NCI-H128 (cell line): ENCODE measurements around the gene MTX1.
"Not testable (repeated sequence)": the region's sequence is repeated elsewhere in the genome, so short reads cannot be mapped to it uniquely, and the experiment has no call there.

Experiments
- DNase-seq: peaks from one replicate; lab custom pipeline; 2025; ENCODE audit not compliant: unreplicated experiment; lab: John Stamatoyannopoulos, UW

The MTX1 gene

DNA sequence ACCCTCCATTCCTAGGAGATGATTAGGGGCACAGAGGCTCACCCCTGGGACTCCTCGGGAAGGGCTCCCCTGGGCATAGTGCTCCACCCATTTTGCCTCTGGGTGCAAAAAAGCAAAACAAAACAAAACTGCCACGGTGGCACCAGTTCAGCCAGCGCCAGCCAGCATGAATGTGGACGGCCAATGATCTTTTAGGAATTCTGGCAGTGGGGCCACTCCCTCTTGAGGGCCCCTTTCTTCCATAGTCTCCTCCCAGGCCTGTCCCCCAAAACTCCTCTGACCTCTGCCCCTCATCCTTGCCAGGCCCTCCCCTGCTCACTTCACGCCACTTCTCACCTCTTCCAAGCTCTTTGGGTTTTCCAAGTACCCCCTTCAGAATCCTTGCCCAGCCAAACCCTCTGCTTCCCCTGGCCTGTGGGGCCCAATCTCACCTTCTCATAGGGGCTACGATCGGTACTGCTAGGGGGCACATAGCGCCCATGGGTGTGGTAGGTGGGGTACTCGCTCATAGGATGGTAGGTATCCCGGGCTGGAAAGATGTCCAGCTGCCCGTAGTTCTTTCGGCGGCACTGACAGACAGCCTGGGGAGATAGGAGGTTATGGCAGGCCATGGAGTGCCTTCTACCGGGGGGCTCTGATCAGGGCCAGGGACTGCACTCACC, 21.6 kb upstream of the MTX1 start:
- no peak for DNase-seq

DNA sequence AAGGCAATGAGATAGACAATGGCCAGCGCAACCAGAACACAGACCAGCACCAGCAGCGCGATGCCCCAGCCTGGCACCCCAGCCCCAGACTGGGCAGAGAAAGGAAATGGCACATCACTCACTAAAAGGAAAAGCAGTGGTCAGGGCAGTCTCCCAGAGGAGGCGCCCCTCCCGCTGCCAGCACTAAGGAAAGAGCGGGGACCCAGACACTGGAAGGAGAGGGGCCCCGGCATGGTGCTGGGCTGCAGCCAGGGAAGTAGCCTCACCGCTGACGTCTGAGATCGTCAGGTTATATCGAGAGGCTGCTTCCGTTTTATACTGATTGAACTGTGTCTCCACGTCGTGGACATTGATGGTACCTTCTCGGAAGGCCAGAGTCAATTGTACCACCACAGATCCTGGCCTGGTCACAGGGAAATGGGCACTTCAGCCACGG, 21.0 kb upstream of the MTX1 start:
- DNase-seq: no peak

DNA sequence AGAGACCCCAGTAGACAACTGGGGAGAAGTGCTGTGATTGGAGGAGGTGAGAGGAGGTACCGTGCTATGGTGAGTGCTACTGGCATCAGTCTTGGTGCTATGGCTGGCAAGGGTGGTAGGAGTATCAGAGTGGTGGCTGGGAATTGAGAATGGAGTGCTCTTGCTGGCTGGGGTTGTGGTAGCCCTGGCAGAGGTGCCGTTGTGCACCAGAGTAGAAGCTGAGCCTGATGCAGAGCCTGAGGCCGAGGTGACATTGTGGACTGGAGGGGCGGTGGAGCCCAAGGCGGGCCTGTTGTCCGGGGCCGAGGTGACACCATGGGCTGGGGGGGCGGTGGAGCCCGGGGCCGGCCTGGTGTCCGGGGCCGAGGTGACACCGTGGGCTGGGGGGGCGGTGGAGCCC, 20.2 kb upstream of the MTX1 start:
- no peak for DNase-seq

DNA sequence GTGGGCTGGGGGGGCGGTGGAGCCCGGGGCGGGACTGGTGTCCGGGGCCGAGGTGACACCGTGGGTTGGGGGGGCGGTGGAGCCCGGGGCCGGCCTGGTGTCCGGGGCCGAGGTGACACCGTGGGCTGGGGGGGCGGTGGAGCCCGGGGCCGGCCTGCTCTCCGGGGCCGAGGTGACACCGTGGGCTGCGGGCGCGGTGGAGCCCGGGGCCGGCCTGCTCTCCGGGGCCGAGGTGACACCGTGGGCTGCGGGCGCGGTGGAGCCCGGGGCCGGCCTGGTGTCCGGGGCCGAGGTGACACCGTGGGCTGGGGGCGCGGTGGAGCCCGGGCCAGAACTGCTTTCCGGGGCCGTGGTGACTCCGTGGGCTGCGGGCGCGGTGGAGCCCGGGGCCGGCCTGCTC, 18.6 kb upstream of the MTX1 start:
- DNase-seq: not testable (repeated sequence)

DNA sequence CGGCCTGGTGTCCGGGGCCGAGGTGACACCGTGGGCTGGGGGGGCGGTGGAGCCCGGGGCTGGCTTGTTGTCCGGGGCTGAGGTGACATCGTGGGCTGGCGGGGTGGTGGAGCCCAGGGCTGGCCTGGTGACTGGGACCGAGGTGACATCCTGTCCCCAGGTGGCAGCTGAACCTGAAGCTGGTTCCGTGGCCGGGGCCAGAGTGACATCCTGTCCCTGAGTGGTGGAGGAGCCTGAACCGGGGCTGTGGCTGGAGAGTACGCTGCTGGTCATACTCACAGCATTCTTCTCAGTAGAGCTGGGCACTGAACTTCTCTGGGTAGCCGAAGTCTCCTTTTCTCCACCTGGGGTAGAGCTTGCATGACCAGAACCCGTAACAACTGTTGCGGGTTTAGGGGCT, 16.6 kb upstream of the MTX1 start:
- no peak for DNase-seq

DNA sequence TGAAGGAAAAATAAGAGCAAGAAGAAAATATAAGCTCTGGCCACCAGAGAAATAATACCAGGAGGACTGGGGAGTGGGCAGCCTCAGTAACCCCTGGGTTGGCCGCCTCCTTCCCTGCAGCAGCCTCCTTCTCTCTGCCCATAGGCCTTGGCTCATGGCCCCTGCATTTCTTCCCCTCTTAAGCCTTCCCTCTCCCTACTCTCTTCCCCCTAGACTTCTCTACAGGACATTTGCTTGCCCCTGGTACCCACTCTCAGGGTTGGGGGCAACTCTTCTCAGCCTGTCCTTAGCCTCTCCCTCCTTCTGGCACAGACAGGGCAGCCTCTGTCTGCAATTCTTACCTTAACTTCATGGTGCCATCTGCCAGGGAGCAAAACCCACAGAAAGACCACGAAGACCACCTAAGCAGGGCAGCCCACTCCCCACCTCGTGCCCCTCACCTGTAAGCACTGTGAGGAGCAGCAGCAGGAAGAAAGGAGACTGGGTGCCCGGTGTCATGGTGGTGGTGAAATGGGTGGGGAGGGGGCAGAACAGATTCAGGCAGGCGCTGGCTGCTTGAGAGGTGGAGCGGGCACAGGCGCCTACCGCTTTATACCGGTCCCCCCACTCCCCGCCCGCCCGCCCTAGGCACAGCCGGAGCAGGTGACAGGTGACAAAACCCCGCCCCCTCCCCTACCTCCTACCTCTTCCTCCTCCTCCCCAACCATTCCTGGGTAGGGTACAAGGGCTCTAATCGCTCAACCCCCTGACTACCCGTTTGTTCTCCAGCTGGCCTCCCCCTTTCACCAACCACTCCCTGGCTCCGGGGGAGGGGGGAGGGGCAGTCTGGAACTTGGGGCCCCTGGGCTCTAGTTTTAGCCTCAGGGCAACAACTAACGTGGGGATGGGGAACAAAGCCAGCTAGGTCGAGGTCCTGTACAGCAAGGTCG, 15.9 kb upstream of the MTX1 start:
- peak; percentile 59 for DNase-seq

DNA sequence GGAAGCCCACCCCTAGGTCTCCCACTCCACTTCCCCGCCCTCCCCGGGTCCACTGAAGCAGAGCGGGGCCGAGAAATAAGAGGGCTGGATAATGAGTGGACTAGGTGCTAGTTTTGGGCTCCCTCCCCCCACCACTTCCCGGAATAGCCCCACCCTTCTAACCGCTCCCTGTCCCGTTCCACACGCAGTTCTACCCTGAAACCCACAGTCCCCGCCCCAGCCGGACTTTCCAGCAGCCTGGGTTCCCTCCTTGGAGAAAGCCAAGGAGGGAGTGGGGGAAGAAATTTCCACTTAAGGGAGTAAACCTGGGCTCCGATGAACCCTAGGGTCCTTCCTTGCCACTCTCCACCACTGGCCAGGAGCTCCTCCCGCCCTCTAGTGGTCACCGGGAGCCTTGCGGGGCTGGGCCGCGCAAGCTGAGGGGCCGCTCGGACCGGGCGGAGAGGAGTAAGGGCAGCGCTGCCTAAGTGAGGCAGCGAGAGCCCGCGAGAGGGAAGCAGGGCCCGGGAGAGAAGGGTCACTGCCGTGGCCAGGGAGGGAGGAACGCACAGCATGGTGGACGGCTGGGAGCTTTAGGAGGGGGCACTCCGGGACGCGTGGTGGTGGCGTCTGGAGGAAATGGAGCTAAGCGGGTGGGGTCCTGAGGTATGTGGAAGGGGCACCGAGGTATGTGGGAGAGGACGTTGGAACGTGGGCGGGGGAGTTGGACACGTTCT, 15.1 kb upstream of the MTX1 start:
- peak; percentile 81 for DNase-seq

DNA sequence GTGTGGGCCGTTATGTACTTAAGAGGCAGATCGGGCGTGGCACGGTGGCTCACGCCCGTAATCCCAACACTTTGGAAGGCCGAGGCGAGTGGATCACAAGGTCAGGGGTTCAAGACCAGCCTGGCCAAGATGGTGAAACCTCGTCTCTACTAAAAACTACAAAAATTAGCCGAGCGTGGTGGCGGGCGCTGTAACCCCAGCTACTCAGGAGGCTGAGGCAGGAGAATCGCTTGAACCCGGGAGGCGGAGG, 14.6 kb upstream of the MTX1 start:
- DNase-seq: not testable (repeated sequence)

DNA sequence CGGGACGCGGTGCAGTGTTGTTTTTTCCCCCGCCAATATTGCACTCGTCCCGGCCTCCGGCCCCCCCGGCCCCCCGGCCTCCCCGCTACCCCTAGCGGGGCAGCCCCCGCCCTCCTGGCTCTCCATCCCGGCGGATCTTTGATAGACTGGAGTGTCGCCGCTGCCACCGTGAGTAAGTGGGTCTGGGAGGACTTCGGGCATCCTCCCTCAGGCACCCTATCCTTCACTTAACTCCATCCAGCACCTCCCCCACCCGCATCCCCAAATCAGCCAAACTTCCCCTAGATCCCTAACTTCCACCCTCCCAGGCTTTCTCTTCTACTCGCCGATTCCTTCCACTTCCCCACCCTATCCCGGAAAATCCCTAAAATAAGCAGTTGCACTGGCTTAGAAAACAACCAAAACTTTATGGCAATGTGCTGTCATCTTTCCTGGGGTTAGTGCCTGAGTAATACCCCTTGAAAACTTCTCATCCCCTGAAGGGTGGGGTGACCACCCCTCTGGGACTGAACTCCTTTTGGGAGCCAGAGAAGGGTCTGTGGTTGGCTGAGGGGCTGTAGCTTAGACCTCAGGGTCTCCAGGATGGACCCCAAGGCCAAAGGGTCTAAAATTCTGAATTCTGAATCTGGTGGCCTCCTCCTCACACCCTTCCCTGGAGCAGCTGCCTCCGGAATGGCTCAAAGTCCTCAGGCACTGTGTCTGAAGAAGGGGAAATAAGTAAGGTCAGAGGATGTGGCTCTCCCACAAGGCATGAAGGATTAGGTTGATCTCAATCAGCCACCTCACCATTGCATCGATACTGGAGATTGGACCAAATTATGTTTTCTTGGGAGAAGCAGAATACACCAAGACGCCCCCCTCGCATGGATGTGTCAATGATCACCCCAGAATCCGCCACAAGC, 13.0 kb upstream of the MTX1 start:
- DNase-seq: no peak

DNA sequence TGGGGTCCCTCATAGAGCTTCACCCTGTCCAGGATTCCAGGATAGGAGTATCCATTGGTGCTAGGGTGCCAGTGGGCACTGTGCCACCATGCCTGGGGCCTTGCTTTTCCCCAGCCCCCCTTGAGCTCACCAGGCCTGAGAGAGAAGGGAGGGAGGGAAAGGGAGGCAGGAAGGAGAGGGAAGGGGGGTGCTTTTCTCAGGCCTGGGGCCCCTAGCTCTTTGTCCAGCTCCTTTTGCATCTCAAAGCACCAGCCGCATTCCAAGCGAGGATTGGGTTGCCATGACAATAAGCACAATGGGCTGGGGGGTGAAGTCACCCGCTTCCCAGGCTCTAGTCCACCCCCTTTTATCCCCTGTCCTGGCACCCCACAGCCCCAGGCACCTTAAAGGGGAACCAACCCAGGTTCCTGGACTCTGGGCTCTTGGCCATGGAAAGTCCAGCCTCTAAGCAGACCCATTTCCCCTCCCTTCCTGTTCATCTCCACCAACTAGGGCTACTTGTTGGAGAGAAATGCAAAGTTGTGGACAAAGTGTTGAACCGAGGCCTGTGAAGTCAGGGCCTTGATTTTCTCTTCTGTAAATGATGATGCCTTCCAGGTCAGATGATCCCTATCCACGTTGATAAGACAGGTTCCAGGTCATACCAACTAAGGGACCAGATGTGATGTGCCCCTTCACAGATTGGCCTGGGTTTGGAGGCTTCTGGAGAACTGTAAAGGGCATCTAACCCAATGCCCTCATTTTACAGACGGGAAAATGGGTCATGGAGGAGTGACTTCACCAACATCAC, 12.2 kb upstream of the MTX1 start:
- no peak for DNase-seq

DNA sequence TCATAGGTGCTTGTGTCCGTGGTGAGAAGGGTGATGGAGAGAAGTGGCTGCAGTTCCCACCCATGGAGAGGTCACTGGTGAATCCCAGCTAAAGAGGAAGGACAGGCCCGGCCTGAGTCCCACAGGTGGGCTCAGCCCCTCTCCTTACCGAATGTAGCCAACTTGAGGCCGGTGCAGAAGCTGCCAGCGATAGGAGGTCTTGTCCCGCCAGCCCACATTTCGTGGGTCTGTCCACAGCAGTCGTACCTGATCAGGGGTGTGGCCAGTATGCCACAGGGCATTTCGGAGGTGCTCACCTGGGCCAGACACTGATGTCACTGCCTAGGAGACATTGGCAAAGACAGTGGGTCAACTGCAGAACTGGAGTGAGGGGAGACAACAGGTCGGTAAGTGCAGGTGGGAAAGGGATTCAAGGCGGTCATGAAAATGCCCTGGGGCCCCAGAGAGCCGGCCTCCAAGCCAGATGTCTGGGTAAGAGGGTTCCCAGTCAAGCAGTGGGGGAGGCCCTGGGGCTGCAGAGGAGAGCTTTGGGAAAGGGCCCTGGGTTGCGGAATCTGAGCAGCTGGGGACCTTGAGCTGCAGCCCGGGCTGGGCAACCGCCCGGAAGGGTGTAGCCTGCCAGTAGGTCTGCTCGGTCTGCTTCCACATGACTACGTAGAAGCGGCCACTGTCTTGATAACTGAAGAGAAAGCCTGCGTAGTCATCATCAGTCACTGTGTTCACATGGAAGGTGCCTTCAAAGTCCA, 11.4 kb upstream of the MTX1 start:
- no peak for DNase-seq

DNA sequence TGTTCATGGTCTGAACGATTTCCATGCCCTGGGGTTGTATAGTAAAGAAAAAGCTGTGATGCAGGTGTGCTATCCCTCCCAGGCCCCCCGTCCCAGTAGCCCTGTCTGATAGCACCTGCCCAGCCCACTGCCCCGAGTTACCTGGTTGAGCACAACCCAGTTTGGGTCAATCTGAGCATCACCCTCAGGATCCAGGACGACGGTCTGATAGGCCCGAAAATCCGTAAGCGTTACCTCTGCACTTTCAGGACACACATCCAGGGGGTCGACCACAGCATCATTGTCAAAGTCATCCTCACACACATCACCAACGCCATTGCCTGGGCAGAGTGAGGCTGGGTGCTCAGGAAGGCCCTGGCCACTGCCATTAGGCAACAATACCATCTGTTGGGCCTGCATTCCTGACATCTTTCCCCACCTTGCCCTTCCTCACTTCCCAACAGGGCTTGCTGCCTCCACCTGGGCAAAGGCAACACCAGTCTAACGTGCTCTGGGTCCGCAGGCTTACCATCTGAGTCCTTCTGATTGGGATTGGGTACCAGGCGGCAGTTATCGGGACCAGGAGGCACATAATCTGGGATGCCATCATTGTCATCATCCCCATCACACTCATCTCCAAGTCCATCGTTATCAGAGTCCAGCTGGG, 10.5 kb upstream of the MTX1 start:
- no peak for DNase-seq

DNA sequence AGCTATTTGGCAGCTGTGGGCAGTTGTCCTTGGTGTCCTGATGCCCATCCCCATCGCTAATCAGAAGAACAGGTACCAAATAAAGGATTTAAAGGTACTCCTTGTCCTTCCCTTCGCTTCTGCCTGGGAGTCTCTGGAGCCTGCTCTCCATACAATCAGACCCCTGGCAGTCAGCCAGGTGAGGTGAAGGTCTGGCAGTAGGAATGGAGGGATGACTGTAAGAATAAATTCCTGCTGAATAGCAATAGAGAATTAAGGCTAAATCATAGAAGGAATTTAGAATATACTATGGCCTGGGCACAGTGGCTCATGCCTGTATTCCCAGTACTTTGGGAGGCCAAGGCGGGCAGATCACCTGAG, 10.0 kb upstream of the MTX1 start:
- no peak for DNase-seq

DNA sequence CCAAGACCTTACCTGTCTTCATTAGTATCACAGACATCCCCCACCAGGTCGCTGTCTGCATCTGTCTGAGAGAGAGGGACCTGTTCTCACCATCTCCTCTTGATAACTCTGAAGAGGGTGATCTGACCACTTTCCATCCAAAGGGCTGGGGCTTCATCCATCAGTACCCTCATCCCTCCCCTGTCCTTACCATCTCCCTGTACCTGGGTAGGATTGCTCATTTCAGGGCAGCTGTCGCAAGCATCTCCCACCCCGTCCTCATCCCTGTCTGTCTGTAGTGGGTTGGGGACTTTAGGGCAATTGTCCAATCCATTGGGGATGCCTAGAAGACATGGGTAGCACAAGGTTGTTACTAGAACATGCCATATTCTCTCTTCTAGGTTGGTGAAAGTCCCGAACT, 8.7 kb upstream of the MTX1 start:
- no peak for DNase-seq

DNA sequence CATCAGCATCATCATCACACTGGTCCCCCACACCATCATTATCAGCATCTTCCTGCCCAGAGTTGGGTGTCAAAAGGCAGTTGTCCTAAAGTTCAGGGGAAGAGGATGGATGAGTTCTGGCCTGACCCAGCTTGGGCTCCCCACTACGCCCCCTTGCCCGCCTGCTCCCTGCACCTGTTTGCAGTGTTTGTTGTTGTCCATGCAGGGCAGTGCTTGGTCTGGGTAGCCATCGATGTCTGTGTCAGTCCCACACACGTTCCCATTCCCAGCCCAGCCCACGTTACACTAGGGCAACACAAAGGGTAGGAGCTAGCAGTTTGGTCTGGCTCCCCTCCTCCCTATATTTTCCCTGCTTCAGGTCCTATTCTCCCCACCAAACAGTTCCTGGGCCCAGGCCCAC, 7.6 kb upstream of the MTX1 start:
- DNase-seq: no peak

DNA sequence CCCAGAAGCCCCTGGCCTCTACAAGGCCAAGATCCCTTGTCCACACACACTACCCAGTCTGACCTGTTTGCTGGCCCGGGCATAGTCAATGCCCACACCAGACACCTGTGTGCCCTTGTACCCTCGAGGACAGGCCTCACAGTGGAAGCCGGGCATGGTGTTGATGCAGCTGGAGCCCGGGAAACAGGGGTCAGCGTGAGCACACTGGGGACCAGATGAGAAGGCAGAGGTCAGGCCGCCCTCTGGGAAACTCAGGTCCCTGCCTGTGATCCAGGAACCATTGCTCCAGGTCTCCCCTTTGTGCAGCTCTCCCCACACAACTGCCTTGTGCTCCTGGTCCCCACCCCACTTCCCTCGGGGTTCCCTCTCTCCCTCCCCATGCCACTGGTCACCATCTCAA, 6.3 kb upstream of the MTX1 start:
- no peak for DNase-seq

DNA sequence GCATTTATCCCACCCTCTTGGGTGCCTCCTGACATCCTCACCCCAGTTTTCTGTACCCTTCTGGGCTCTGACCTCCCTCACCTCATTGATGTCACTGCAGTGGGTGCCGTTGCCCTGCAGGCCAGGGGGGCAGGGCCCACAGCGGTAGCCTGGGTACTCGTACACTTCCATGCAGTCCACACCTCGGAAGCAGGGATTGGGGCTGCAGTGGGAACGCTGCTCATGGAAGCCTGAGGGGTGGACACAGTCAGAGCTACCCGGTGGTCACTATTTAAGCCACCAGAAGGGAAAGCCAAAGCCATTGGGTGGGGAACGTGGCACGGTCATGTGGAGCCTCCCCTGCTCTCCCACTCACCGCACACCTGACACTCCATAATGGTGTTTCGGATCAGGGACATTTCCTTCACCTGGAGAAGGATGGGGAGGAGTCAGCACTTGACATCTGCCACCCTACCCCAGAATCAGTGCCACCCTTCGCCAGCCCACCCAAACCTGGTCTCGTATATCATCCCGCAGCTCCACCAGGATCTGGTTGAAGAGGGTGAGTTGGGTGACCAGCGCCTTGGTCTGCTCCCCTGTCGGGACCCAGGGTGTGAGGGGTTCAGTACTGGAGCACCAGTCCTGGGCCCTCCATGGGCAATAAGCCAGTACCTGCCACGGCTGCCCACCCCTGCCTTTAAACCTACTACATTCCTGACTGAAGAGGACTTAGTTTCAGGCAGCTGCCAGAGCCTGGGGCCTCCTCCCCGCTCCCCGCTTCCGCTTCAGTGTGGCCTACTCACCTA, 5.6 kb upstream of the MTX1 start:
- no peak for DNase-seq

DNA sequence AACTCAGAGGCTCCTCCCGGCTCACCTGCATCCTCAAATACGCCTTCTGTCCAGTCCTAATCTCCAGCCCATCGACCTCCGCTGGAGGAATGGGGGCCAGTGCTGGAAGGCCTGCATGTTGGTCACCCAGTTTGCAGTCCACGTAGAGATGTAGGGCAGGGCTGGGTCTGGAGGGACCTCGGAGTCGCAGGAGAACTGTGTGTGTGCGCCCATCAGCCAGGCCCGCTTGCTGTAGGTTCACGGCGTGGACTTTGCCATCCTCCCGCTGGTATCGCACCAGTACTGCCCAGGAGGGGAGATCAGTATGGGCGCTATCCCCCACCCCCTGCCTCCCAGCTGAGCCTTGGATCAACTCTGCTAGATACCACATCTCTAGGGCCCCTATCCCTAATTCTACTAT, 3.5 kb upstream of the MTX1 start:
- DNase-seq: no peak
